Loucy (cell line): ENCODE measurements around the gene SCRG1.

Source experiments
- CTCF ChIP-seq: fragments of 200-600 bp; sonication (generic); conservative IDR thresholded peaks from 2 replicates; pipeline ENCODE4 v1.5.1; 2014; ENCODE audit warnings: mild to moderate bottlenecking, antibody characterized with exemption, low read length
- EZH2phosphoT487 ChIP-seq: fragments of 200-600 bp; IDR thresholded peaks from 2 replicates; pipeline ENCODE4 v1.6.1; 2018; ENCODE audit warnings: antibody characterized with exemption, mild to moderate bottlenecking, moderate library complexity, borderline replicate concordance

DNA sequence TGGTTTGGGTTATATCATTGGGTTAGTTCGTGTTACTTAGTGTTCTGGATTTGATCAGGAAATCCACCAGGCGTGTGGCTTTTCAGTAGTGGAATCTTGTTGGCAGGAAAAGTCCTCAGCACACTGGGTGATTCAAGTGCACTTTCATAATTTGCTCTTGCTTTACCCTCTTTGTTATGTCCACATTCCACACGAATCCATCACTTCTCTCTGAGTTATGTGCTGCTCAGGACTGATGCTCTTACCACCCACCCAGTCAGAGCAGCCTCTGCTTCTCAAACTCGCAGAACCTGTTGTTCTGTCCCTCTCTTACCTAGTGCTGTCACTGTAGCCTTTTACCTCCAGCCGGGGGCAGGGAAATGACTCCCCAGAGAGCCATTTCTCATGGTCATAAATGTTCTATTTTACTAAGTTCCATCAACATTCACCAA is 37.2 kb upstream of the SCRG1 start:
- TF ChIP-seq CTCF, result no peak
- no peak for TF ChIP-seq EZH2phosphoT487
